Frontal cortex (tissue), 4 donors: ENCODE data around the gene CDHR5. TPM values are rescaled to one million over a fixed set of nuclear protein-coding genes. Genes with fewer than 3 reads are reported as not detected.
"Not testable (repeated sequence)": the region's sequence is repeated elsewhere in the genome, so short reads cannot be mapped to it uniquely, and the experiment has no call there.

Experiments
- DNase-seq, 2 donors: peaks; one replicate each; pipeline ENCODE4 v3.0.0; 2012; ENCODE audit warnings: low spot score in 2 of 2
- FAIRE-seq: peaks from 2 replicates; lab custom pipeline; 2012; peaks lifted over from hg19 to GRCh38; lab: Jason Lieb, UNC
- small RNA-seq: library from RNA; depleted of rRNA; stranded (forward); fragments of <200 nt; gene quantifications from one replicate; pipeline ENCODE3, GENCODE V24; 2014
- total RNA-seq: library from RNA; depleted of rRNA; stranded (reverse); fragments of >200 nt; gene quantifications from one replicate; pipeline ENCODE4 v1.2.3, GENCODE V29; 2014
- donor health status: control.
- donor health status: control.
- donor health status: control.

CDHR5 gene
- total RNA-seq, 1 donor from 2014 or later, result not detected

GRCh38 chr11:575313-575995, 49.3 kb downstream of the CDHR5 start:
- no peak for FAIRE-seq
- DNase-seq, result no peak

- DNase-seq (no peak), FAIRE-seq (no peak)
These were observed 50.0 kb downstream of the CDHR5 start for GRCh38 chr11:574632-575312.

GRCh38 chr11:574031-574570, 50.7 kb downstream of the CDHR5 start:
- DNase-seq, FAIRE-seq: not testable (repeated sequence)

GRCh38 chr11:573146-573759, 51.5 kb downstream of the CDHR5 start:
- FAIRE-seq (no peak), DNase-seq (no peak)

GRCh38 chr11:571802-572185, 53.0 kb downstream of the CDHR5 start:
- FAIRE-seq (no peak), DNase-seq (no peak)

- no peak for DNase-seq
- FAIRE-seq, result no peak
These were observed 55.4 kb downstream of the CDHR5 start for GRCh38 chr11:569158-569885.

GRCh38 chr11:568306-569157, 56.2 kb downstream of the CDHR5 start:
- peak; percentile 99 for DNase-seq
- FAIRE-seq, result no peak

GRCh38 chr11:567629-568292, 57.0 kb downstream of the CDHR5 start:
- FAIRE-seq (no peak), DNase-seq (no peak)

GRCh38 chr11:567011-567628, 57.6 kb downstream of the CDHR5 start:
- FAIRE-seq (no peak), DNase-seq (no peak)

Small RNA genes within 50 kb of the gene (small RNA-seq; reads per million reads assigned to genes)
- 3.0 reads per million, percentile 88 among the genes with 10 or more reads in this experiment for gene MIR210

Other genes with a start within 250 kb of the CDHR5 start
- gene PKP3, start 230.7 kb downstream of the CDHR5 start, total RNA-seq, result not detected
- gene SIGIRR, start 210.0 kb downstream of the CDHR5 start, total RNA-seq, result 7.3 TPM
- gene ANO9, start 182.9 kb downstream of the CDHR5 start, total RNA-seq, result not detected
- gene PTDSS2, start 174.7 kb downstream of the CDHR5 start, total RNA-seq, result 21.6 TPM
- 38.7 TPM for gene RNH1, start 117.7 kb downstream of the CDHR5 start, total RNA-seq
- gene HRAS, start 89.4 kb downstream of the CDHR5 start, total RNA-seq, result 43.6 TPM
- 1.2 TPM for gene LRRC56, start 87.4 kb downstream of the CDHR5 start, total RNA-seq
- gene LMNTD2, start 64.2 kb downstream of the CDHR5 start, total RNA-seq, result not detected
- 2.0 TPM for gene RASSF7, start 64.0 kb downstream of the CDHR5 start, total RNA-seq
- 30.6 TPM for gene PHRF1, start 48.5 kb downstream of the CDHR5 start, total RNA-seq
- gene IRF7, start 9.0 kb downstream of the CDHR5 start, total RNA-seq, result 0.82 TPM
- not detected for gene SCT, start 2.2 kb upstream of the CDHR5 start, total RNA-seq
- gene DRD4, start 12.3 kb upstream of the CDHR5 start, total RNA-seq, result not detected
- gene DEAF1, start 70.3 kb upstream of the CDHR5 start, total RNA-seq, result 60.3 TPM
- gene TMEM80, start 70.9 kb upstream of the CDHR5 start, total RNA-seq, result 11.8 TPM
- 0.41 TPM for gene EPS8L2, start 81.3 kb upstream of the CDHR5 start, total RNA-seq
- 77.9 TPM for gene TALDO1, start 122.5 kb upstream of the CDHR5 start, total RNA-seq
- 21.2 TPM for gene GATD1, start 152.5 kb upstream of the CDHR5 start, total RNA-seq
- gene CEND1, start 165.1 kb upstream of the CDHR5 start, total RNA-seq, result 7.3 TPM
- gene SLC25A22, start 173.3 kb upstream of the CDHR5 start, total RNA-seq, result 14.7 TPM
- 5.7 TPM for gene PIDD1, start 180.3 kb upstream of the CDHR5 start, total RNA-seq
- 210 TPM for gene RPLP2, start 185.0 kb upstream of the CDHR5 start, total RNA-seq
- 5.3 TPM for gene PNPLA2, start 194.0 kb upstream of the CDHR5 start, total RNA-seq
- gene CRACR2B, start 203.0 kb upstream of the CDHR5 start, total RNA-seq, result 0.82 TPM
- gene CD151, start 208.0 kb upstream of the CDHR5 start, total RNA-seq, result 34.6 TPM
- 17.5 TPM for gene POLR2L, start 217.6 kb upstream of the CDHR5 start, total RNA-seq
- gene TSPAN4, start 217.9 kb upstream of the CDHR5 start, total RNA-seq, result 14.3 TPM